ENCODE results near the gene ADAMTSL4. TPM values are rescaled to one million over a fixed set of nuclear protein-coding genes. Genes with fewer than 3 reads are reported as not detected.
A peak's percentile ranks its signal among the peaks of the same experiment; 100 is the strongest.

The ADAMTSL4 gene
- total RNA-seq, 1 donor from 2014 or later: 12.5 TPM

DNA sequence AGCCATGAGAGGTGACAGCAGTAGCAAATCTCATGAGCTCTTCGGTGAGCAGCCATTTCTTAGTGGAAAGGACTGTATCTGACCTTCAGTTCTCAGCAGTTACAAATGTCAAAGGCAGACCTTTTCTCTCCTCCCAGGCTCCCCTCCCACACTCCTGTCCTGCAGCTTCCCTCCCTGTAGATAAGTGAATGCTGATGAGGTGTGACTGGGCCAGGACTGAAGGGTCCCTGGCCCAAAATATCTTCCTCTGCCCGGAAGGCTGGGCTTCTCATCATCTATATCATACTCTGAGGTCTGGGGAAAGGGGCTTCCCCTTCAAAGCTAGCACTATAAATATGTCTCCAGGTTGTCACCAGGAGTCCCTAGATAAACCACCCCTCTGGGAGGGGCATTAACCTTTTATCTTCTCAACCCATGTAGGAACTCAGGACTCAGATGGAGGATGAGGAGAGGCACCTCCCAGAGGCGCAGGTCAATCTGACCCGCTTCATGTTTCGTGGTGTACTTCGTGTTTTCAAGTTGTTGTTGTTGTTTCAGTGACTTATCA is 3.6 kb upstream of the ADAMTSL4 start:
- no peaks in the 10 kb centered on the region for H3K9me3 Mint-ChIP-seq
- TF ChIP-seq, protein P1, sequence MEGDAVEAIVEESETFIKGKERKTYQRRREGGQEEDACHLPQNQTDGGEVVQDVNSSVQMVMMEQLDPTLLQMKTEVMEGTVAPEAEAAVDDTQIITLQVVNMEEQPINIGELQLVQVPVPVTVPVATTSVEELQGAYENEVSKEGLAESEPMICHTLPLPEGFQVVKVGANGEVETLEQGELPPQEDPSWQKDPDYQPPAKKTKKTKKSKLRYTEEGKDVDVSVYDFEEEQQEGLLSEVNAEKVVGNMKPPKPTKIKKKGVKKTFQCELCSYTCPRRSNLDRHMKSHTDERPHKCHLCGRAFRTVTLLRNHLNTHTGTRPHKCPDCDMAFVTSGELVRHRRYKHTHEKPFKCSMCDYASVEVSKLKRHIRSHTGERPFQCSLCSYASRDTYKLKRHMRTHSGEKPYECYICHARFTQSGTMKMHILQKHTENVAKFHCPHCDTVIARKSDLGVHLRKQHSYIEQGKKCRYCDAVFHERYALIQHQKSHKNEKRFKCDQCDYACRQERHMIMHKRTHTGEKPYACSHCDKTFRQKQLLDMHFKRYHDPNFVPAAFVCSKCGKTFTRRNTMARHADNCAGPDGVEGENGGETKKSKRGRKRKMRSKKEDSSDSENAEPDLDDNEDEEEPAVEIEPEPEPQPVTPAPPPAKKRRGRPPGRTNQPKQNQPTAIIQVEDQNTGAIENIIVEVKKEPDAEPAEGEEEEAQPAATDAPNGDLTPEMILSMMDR (conservative IDR thresholded peaks at IDR 0.05): no peak
- no peak for DNase-seq (ENCODE audit: extremely low spot score, unreplicated experiment)
- H3K36me3 Mint-ChIP-seq: no peaks in the 10 kb centered on the region
- H3K4me1 Mint-ChIP-seq (ENCODE audit: unreplicated experiment): peaks cover 25% of the 10 kb centered on the region
- no peak overlapping the region for H3K27ac Mint-ChIP-seq
- H3K4me3 Mint-ChIP-seq: no peak overlapping the region
- peaks cover 4% of the 10 kb centered on the region for H3K27me3 Mint-ChIP-seq

DNA sequence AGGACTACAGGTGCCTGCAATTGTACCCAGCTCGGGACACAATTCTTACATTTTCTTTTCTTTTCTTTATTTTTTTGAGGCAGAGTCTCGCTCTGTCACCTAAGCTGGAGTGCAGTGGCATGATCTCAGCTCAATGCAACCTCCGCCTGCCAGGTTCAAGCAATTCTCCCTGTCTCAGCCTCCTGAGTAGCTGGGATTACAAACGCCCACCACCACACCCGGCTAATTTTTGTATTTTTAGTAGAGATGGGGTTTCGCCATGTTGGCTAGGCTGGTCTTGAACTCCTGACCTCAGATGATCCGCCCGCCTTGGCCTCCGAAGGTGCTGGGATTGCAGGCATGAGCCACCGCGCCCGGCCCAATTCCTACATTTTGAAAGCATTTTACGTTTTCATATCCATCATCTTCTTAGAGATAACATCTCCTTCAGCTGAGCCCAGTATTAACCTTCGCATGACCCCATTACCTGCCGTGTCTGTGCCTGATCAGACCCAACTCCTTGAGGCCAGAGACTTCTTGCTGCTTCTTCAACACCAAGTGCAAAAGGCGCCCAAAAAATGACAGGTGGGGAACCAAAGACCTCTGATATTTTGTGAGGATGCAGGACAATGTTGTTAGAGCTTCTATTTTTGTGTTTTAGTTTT is 2.8 kb upstream of the ADAMTSL4 start:
- Mint-ChIP-seq H3K27me3 (peaks cover 4% of the 10 kb centered on the region), H3K4me3 (no peak overlapping the region), H3K36me3 (no peaks in the 10 kb centered on the region), H3K9me3 (no peaks in the 10 kb centered on the region), H3K27ac (peak overlapping the region; percentile 51), H3K4me1 (ENCODE audit: unreplicated experiment) (peaks cover 30% of the 10 kb centered on the region)
- no peak for DNase-seq (ENCODE audit: extremely low spot score, unreplicated experiment)
- TF ChIP-seq, protein P1 (conservative IDR thresholded peaks at IDR 0.05): no peak

DNA sequence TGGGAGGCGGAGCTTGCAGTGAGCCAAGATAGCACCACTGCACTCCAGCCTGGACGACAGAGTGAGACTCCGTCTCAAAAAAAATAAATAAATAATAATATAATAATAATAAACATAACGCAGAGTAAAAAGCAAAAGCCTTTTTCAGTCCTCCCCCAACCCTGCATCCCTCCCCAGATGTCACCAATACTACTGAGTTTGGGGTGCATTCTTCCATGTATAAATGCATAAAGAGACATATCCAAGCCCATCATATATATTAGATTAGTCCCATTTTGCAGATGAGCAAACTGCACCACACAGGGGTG is 930 bp upstream of the ADAMTSL4 start:
- Mint-ChIP-seq H3K9me3 (no peaks in the 10 kb centered on the region), H3K27ac (peak overlapping the region; percentile 80), H3K4me1 (ENCODE audit: unreplicated experiment) (peaks cover 36% of the 10 kb centered on the region), H3K27me3 (peaks cover 4% of the 10 kb centered on the region), H3K36me3 (no peaks in the 10 kb centered on the region), H3K4me3 (peak overlapping the region; percentile 87)
- TF ChIP-seq, protein P1 (conservative IDR thresholded peaks at IDR 0.05): no peak
- no peak for DNase-seq (ENCODE audit: extremely low spot score, unreplicated experiment)

DNA sequence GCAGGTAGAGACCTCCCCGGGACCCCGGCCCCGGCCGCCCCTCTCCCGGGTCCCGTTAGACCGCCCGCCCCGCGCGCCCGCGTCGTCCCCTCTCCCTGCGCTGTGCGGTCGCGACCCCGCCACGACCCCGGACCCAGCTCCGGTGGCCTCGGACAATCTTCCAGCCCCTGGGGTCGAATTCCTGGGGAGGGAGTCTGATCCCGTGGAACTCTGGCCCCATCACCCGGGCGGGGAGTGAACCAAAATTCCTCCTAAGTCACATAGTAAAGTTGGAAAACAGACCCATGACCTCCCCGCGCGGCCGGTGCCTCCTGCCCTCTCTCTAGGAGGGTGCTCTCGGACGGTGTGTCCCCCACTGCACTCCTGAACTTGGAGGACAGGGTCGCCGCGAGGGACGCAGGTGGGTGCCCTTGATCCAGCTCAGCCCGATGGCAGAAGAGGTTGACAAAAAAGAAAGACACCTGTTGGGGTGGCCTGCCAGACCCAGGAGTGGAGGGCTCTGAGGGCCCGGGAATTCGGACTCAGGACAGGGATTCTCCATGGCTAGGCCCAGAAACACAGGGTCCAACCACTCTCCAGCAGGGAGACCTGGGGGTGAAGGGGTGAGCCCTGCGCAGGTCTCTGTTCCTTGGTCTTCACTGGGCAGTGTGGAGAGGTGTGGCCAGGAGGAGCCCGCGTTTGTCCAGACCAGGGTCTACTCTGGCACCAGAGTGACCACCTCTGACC is 451 bp downstream of the ADAMTSL4 start:
- TF ChIP-seq, protein P1 (conservative IDR thresholded peaks at IDR 0.05): no peak
- Mint-ChIP-seq H3K27ac (peak overlapping the region; percentile 87), H3K36me3 (no peaks in the 10 kb centered on the region), H3K9me3 (no peaks in the 10 kb centered on the region), H3K27me3 (peaks cover 4% of the 10 kb centered on the region), H3K4me3 (peak overlapping the region; percentile 89), H3K4me1 (ENCODE audit: unreplicated experiment) (peaks cover 30% of the 10 kb centered on the region)
- no peak for DNase-seq (ENCODE audit: extremely low spot score, unreplicated experiment)

DNA sequence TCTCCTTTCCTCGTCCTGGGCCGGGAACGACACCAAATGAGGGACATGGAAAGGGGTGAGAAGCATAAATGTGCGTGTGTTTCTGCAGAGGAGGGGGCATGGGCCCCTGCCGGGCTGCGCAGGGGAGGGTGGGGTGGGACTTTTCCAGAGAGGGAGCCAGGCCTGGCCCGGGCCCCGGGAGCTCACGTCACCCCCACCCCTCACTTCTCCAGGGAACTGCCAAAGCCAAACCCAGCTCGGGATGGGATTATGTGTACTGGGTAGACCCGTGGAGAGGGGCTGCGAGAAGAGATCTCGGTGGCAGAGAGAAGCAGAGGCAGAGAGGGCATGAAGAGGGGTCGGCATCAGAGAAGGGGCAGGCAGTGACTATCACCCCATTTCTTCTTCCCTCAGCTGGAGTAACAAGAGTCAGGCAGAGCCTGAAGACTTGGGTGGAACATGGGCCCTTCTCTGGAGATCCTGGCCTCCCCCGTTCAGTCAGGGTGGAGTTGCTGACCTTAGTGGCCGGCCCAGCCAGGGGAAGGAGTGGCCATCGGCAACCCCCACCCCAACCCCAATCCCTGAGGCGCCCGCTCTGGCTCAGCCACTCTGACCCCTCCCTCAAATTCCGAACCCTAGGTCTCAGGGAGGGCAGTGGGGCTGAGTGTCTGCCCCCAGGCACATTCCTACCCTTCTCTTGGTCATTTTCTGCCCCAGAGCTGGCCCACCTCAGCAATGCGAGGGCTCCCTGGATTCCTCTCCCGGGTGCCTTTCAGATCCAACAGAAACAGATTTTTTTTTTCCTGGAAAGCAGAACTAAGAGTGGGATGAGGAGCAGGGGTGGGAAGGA is 1.2 kb downstream of the ADAMTSL4 start:
- no peaks in the 10 kb centered on the region for H3K36me3 Mint-ChIP-seq
- H3K9me3 Mint-ChIP-seq: no peaks in the 10 kb centered on the region
- peaks cover 4% of the 10 kb centered on the region for H3K27me3 Mint-ChIP-seq
- TF ChIP-seq, protein P1 (conservative IDR thresholded peaks at IDR 0.05): no peak
- DNase-seq (ENCODE audit: extremely low spot score, unreplicated experiment): no peak
- H3K4me3 Mint-ChIP-seq: peak overlapping the region; percentile 67
- peak overlapping the region; percentile 81 for H3K27ac Mint-ChIP-seq
- peaks cover 30% of the 10 kb centered on the region for H3K4me1 Mint-ChIP-seq (ENCODE audit: unreplicated experiment)
